GM21717 (cell line): ENCODE data around the gene RAB32.

Source experiments
- ATAC-seq: cut with Tn5 transposase; IDR thresholded peaks from one replicate; pipeline ENCODE4 v1.9.1; 2021; ENCODE audit warnings: mild to moderate bottlenecking, moderate library complexity; ENCODE audit not compliant: unreplicated experiment

Gene RAB32

DNA sequence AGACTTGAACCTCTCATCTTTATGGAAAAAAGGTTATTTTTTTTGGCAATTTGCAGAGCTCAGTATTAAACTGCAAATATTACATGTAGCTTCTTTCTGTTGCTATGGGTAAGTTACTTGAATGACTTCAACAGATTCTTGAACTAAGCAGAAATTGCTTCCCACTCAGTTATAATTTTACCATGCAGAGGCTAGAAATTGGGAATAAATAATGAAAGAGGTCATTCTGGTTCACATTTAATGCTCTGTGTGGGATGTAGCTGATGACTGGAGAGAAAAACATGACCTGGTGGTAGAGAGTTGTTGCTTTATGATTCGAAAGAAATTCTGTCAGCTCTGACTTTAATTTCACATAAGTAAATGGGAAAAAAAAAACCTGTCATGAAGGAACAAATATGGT lies 38.3 kb downstream of the RAB32 start:
- ATAC-seq = no peak

DNA sequence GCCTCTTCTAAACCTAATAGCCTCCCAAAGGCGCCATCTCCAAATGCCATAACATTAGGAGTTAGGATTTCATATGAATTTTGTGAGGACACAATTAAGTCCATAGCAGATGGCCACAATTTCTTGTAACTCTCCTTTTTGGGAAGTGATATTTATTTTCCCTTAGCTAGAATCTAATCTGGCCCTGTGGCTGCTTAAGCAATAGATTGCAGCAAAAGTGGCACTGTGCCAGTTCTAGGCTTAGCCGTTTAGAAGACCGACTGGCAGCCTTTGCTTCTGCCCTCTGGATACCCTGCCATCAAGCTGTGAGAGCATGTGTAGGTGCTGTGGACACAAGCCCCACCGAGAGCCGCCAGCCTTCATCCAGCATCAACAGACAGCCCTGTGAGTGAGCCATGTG lies 39.2 kb downstream of the RAB32 start:
- ATAC-seq = no peak

DNA sequence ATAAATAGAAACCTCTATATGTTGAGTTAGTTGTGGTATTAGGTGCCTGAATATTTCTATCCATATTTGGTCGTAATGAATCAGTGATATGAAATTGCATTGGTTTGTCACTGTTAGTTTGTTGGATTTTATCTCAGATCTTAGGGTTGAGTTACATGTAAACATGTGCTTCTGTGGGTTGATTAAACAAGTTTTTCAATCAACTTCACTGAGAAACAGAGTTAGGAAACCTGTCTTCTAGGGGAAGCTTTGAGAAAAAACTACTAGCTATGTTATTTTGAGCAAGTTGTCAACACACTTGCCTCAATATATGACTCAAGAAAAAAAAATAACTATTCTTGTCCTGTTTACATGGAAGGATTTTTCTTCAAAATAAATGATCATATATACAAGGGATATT lies 40.3 kb downstream of the RAB32 start:
- ATAC-seq = no peak

DNA sequence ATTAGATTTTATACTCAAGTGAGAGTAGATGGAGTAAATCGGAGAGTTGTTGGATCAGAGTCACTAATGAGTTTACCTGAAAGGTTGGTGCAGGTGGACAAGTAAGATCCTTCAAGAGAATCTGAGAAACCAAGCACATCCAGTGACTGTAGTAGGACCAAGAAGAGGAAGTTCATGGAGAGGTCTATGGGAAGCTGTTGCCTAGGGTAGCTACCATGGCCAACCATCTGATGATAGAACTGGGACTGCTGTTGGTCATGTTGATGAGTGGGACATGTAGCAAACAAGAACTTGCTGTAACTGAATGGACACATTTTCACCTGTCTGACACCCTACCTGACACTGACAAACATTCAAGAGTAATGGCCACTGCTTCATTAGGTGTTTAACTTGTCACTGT lies 43.8 kb downstream of the RAB32 start:
- no peak for ATAC-seq

DNA sequence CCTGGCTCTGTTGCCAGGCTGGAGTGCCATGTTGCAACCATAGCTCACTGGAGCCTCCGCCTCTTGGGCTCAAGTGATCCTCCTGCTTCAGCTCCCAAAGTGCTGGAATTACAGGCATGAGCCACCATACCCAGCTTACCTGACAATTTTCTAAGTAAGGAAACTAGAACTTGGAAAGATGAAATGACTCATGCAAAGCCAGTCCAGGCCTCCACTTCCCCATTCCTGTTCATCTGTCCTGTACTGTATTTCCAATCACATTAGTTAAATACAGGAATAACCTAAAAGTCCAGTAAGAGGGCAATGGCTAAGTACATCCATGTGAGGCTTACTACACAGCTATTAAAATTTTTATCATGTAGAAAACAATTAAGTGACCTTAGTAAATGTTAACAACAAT lies 46.9 kb downstream of the RAB32 start:
- ATAC-seq = no peak

DNA sequence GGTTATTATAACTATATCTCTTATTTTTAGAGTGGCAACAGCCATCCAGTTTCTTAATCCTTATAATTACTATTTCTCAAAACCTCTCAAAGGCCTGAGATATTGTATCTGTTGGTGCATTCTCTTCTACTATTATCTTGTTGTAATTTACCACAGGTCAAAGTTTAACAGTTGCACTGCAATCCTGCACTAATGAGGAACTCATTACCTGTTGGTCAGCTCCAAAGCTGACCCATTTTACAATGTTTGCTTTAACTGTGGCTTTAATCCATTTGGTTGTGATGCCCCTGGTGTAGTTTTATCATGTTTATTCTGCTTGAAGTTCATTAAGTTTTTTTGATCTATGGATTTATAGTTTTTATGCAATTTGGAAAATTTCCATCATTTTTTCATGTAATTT lies 48.8 kb downstream of the RAB32 start:
- ATAC-seq = no peak

DNA sequence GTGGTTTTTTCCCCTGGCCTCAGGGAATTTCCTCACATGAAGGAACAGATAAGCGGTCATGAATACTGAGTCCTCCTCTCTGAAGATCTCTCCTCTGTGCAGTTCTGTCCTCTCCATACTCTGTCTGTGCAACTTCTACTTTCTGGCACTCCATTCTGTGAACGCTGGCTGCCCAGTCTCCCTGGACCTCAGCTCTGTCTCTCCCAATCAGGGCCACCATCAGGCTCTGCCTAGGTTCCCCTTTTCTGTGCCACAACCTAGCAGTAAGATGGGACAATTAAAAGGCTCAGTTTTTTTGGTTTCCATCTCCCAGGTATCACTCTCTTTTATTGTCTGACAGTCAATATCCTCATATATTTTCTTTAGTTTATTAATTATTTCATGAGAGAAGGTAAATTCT lies 50.4 kb downstream of the RAB32 start:
- no peak for ATAC-seq

DNA sequence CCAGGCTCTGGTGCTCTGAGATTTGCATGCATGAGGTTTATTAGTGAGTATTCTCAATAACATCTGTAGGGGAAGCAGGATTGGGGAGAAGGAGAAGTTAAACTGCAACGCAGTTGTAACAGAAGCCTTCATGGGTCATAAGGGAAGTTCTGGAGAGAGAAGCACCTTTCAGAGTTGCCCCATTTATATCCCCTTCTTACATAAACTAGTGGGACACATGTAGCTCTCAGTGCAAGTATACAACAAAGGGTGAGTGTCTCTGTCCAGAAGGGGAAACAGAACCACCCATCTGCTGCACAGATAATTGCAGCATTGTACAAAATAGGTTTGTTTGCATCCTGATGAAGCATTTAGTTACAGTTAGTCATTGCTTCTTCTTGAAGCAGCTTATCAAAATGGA lies 50.9 kb downstream of the RAB32 start:
- ATAC-seq = no peak

DNA sequence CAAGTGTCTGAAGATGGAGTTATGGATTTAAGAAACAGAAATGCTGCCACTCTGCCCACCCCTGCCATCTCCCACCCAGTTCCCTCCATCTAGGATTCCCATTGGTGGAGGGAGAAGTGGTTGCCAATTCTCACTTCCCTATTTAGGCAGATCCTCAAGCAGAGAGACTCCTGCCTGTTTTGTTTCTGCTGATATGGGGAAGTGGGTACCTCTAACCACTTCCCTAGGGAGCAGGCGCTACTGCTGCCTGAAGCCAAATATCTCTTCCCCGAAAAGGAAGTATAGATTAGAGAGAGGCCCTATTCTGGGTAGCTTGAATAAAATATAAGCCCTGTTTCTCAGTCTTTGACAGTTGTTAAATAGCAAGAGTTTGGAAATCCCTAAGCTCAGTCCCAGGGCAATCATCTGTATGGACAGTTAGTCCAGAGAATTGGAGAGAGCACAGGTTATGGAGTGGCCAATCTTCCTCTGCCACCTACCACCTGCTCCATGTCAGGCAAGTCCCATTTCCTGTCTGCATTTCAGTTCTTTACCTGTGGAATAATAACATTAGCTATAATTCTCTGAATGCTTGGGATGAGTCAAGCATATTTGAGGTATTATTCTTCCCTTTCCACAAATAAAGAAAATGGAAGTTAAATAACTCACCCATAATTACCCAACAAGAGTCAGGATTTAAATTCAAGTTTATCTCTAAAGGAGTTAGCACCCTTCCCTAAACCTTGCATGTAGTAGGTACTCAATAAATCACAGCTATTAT lies 52.5 kb downstream of the RAB32 start:
- no peak for ATAC-seq

DNA sequence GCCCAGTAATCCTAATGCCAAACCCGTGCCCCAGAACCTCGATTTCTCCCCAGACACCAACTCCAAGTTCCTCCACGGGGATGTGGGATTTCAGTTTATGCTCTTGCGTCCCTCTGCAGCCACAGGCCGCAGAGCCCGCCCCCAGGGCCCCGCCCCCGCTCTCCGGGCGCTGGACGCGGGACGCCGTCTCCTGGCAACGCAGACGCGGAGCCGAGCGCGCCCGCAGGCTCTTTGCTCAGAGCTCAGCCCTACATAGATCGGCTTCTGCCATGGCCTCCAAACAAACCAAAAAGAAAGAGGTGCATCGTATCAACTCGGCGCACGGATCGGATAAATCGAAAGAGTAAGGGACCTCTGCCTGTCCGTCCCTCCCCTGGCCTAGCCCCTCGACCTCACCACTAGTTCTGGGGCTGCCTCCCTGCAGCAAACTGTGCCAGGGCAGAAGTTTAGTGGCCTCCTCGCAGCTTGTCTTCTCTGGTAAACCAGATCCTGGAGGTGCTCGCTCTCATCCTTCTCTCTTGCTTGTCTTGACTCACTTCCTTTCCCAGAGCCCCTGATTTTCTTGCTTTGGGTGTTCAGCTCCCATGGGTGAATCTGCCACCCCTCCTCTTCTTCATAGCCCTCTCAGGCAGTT lies 55.3 kb downstream of the RAB32 start, which contains the start of gene ADGB:
TSS of gene ADGB (plus strand) at position 201 of the 634 bp plus-strand sequence. CDS start at position 270, 69 bp downstream.
- ATAC-seq = no peak

DNA sequence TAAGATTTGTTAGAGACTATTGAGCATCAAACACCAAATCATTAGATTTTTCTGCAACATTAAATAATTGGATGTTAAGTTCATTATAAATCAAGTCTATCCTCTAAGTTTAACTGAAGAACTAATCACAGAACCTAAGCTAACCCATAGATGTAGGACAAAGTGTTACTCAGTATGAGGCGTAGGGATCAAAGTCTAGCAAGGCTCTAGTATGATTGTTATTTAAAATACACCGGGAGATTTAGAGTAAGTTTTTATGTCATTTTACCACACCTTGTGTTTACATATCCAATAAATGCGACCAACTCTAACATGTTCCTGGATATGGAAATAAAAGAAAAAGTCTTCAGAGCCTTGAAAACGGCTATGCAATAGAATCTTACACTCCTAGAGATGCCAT lies 57.7 kb downstream of the RAB32 start:
- no peak for ATAC-seq

DNA sequence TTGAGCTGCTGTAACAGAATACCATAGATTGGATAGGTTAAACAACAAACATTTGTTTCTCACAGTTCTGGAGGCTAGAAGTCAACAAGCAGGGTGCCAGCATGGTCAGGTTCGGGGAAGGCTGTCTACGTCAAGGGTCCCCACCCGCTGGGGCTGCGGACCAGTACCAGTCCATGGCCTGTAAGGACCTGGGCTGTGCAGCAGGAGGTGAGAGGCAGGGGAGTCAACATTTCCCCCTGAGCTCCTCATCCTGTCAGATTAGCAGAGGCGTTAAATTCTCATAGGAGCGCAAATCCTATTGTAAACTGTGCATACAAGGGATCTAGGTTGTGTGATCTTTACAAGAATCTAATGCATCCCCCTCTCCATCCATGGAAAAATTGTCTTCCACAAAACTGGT lies 58.9 kb downstream of the RAB32 start:
- ATAC-seq = no peak
